Fibroblast of skin of back (primary cell): Measurements from ENCODE around the gene TRAF3IP3.
"Not testable (repeated sequence)": the region's sequence is repeated elsewhere in the genome, so short reads cannot be mapped to it uniquely, and the experiment has no call there.

ENCODE experiments used
- DNase-seq: peaks from one replicate; pipeline ENCODE4 v3.0.0-alpha.2; 2013

TRAF3IP3 gene

GRCh38 chr1:209768354-209768774, 12.5 kb downstream of the TRAF3IP3 start:
- no peak for DNase-seq

- DNase-seq, result peak; percentile 98
Measured at GRCh38 chr1:209769171-209769904, 13.5 kb downstream of the TRAF3IP3 start.

DNA sequence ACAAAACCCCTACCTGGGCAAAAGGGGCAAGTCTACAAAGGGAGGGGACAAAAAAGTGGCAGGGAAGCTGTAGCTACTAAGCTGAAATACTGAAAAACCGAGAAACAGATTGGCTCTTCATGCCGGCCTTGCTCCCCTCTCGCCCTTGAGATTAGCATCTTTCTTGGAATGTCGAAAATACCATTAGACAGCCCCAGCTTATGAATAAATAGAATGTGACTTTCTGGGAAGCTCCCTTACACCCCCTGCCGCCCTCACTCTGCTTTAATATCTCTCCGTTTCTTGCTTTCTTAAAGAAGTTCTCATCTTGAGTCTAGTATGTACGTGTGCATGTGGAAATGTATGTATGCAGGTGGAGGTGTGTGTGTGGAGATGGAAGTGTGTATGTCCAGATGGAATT, 14.1 kb downstream of the TRAF3IP3 start:
- DNase-seq, result peak; percentile 76

DNA sequence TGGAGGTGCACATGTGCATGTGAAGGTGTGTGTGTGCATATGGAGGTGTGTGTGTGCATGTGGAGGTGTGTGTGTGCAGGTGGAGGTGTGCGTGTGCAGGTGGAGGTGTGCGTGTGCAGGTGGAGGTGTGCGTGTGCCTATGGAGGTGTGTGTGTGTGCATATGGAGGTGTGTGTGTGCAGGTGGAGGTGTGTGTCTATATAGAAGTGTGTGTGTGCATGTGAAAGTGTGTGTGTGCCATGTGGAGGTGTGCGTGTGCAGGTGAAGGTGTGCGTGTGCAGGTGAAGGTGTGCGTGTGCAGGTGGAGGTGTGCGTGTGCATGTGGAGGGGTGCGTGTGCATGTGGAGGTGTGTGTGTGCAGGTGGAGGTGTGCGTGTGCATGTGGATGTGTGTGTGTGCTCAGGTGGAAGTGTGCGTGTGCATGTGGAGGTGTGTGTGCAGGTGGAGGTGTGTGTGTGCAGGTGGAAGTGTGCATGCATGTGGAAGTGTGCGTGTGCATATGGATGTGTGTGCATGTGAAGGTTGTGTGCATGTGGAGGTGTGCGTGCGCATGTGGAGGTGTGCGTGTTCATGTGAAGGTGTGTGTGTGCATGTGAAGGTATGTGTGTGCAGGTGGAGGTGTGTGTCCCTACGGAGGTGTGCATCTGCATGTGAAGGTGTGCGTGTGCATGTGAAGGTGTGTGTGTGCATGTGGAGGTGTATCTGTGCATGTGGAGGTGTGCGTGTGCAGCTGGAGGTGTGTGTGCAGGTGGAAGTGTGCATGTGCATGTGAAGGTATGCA, 15.0 kb downstream of the TRAF3IP3 start:
- no peak for DNase-seq

DNA sequence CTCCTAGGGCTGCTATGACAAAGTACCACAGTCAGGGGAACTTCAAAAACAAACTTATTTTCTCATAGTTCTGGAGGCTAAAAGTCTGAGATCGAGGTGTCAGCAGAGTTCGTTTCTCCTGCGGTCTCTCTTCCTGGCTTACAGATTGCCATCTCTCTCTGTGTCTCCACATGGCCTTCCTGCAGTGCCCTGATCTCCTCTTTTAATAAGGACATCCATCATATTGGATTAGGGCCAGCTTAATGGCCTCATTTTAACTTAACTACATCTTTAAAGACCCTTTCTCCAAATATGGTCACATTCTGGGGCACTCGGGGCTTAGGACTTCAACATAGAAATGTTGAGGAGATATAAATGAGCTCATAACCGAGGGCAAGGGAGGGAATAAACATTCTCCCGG, 16.3 kb downstream of the TRAF3IP3 start:
- DNase-seq, result no peak

DNA sequence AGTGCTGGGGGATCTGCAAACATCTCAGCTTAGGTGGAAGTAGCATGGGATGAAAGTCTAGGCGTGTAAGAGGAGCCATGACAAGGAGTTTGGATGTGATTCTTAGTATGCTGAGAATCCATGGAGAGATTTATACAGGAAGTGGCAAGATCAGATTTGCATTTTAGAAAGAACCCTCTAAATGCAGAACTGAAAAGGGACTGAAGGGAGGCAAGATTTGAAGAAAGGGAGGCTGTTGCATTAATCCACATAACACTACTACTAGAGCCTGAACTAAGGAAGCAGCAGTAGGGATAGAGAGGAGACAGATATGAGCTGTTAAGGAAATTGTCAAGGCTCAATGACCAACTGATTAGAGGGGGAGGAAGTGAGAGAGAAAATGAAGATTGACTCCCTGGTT, 18.7 kb downstream of the TRAF3IP3 start:
- no peak for DNase-seq

- no peak for DNase-seq
Measured at GRCh38 chr1:209775678-209776077, 19.8 kb downstream of the TRAF3IP3 start.

- no peak for DNase-seq
Measured at GRCh38 chr1:209777587-209777986, 21.7 kb downstream of the TRAF3IP3 start.

DNA sequence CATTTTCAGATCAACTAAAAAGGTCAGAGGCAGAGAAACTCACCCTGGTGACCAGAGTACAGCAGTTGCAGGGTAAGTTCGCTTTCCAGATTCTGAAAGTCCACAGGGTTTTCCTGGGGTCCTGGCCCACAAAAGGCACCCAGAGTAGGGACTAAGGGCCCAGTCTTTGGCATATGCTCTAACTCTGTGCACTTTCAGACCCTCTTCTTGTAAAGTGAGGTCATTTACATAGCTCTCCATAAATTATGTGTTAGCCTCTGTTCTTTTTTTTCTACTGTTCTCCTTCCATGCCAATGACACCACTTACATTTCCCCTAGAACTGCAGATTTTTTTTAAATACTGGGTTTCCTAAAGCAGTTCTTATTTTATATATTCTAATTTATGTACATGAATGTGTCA, 22.2 kb downstream of the TRAF3IP3 start:
- no peak for DNase-seq

GRCh38 chr1:209780268-209780667, 24.4 kb downstream of the TRAF3IP3 start:
- DNase-seq, result no peak

DNA sequence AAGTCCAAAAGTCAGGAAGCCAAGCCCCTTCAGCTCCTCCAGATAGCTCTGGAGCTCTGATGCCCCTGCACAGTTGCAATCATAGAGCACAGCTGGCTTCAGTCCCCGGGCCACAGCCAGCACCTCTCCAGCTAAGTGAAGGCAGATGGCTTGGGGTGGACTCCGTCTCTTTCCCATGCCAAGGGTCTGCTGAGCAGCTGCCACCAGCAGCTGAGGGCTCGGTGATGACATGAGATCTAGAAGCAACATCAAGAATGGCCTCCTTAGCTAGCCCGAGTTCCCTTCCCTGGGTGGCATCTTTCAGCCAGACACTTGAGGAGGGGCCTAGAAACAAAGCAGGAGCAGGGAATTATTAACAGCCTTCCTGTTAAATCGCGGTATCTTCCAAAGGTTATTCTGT, 27.5 kb downstream of the TRAF3IP3 start:
- no peak for DNase-seq

GRCh38 chr1:209784265-209785169, 28.7 kb downstream of the TRAF3IP3 start, which contains the start of gene C1orf74:
Gene C1orf74, minus strand, starts transcription at chr1:209784559. Its CDS starts 925 bp downstream, at chr1:209783634.
- DNase-seq, result peak; percentile 98

DNA sequence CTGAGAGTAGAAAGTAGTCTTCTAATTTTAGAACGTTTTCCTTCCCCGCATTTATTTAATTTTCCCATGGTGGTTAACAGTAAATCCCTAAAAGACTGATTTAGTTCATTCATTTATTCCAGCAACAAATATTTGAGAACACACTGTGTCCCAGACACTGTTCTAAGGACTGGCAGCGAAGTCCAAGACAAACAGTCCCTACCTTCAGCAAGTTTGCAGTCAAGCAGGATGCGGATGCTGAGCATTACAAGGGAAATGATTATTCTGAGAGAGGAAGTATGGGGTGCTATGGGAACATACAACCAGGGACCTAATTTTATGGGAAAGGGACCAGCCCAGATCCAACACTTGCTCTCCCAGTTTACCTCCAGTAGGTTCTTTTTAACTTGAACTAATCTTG, 29.7 kb downstream of the TRAF3IP3 start:
- no peak for DNase-seq

- DNase-seq, result no peak
Measured at GRCh38 chr1:209786146-209786545, 30.3 kb downstream of the TRAF3IP3 start.

DNA sequence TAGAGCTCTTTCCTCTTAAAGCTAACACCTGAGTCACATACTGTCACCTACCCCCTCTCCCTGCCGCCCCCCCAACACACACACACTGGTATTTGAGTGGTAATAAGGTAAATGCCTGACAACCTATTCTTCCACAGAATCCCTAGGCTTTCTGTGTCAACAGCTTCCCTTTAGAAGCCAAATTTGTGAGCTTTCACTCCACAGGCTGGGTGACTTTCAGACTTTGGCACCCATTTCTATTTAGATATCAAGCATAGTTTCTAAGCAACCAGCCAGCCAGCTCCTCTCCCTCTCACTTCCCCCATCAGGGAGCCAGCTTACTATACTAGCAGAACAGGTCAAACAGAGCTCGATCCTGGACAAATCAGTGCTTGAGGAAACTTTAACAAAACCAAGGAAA, 31.7 kb downstream of the TRAF3IP3 start:
- no peak for DNase-seq

GRCh38 chr1:209789245-209789644, 33.4 kb downstream of the TRAF3IP3 start:
- no peak for DNase-seq

DNA sequence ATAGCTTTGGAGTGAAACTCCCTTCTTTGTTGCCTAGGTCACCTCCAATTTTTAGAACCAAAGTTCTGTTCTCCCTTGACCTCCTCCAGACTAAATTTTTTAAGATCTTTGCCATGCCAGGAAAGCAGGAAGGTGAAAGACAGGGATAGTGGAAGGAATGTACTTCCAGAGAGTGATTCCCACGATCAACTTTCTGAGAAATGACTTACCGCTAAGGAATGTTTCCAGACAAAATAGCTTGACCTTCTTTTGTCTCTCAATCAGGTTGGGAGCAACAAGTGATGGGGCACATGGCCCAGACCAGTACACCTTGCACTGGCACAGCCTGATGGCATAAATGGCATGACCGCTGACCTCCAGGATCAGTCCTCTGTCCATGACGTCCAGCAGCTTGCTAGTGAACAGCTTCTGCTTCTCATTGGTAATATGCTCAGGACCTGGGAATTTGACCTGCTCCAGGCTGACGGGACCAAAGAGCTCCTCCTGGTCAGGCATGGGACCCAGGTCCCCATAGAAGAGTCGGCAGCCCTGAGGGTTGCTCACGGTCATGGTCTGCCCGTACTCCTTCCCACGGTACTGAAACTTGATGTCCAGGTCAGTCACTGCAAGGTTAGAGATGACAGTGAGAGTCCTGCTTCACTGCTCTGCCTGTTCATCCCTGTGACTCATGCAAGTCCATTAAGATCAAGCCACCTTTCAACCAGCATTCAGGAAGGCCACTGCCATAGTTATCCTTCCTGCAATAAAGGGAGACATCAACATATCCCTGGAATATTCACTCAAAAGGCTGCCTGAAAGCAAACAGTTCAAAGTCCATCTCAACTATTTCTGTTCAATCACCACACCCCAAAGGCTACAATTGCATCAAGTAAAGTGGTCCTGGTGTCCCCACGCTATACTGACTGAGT, 34.7 kb downstream of the TRAF3IP3 start:
- DNase-seq, result peak; percentile 44

GRCh38 chr1:209791920-209792319, 36.1 kb downstream of the TRAF3IP3 start:
- no peak for DNase-seq

- not testable (repeated sequence) for DNase-seq
Measured at GRCh38 chr1:209793711-209794110, 37.9 kb downstream of the TRAF3IP3 start.

DNA sequence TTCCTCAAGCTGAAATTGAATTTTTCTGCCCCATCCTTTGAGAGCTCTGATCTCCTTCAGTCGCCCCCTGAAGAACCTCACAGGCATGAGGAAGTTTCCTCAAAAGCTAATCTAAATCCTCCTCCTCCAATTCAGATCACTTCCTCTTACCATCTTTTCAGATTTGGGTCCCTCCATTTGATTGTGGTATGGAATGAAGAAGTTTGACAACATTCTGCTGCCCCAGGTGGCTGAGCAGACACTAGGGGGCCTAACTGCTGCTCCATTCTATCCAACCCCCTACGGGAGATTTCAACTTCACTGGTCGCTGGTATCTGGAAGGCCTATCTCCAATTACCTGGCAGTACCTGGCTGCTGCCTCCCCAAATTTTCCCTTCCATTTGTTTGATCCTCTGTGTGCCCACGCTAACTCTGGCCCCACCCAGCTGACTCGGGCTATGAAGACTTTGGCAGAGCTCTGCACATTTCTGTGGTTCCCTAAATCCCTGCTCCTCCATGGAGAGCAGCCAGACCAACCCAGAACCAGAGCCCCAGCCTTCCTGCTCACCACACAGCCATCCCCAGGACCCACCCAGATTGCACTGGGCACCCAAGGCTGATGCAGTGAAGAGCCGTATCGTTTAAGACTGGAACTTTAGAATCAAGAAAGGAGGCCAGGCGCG, 42.3 kb downstream of the TRAF3IP3 start:
- no peak for DNase-seq
